ENCODE results near the gene AP3D1.
A peak's percentile ranks its signal among the peaks of the same experiment; 100 is the strongest.

Gene AP3D1

GRCh38 chr19:2081873-2082810, 69.2 kb downstream of the AP3D1 start:
- DNase-seq, result no peak

- DNase-seq, result no peak
Measured at GRCh38 chr19:2080336-2080988, 70.9 kb downstream of the AP3D1 start.

GRCh38 chr19:2079865-2080301, 71.5 kb downstream of the AP3D1 start:
- DNase-seq, result no peak

- DNase-seq, result no peak
Measured at GRCh38 chr19:2079076-2079864, 72.1 kb downstream of the AP3D1 start.

GRCh38 chr19:2077833-2078619, 73.3 kb downstream of the AP3D1 start:
- no peak for DNase-seq

- no peak for DNase-seq
Measured at GRCh38 chr19:2077398-2077797, 74.0 kb downstream of the AP3D1 start.

GRCh38 chr19:2076526-2076944, 74.8 kb downstream of the AP3D1 start:
- DNase-seq, result no peak

GRCh38 chr19:2072757-2073551, 78.4 kb downstream of the AP3D1 start:
- no peak for DNase-seq

- DNase-seq, result no peak
Measured at GRCh38 chr19:2070986-2071673, 80.2 kb downstream of the AP3D1 start.

GRCh38 chr19:2070436-2070827, 80.9 kb downstream of the AP3D1 start:
- no peak for DNase-seq

GRCh38 chr19:2064788-2065524, 86.4 kb downstream of the AP3D1 start:
- DNase-seq, result no peak

GRCh38 chr19:2064395-2064787, 87.0 kb downstream of the AP3D1 start:
- DNase-seq, result no peak

- no peak for DNase-seq
Measured at GRCh38 chr19:2063824-2064223, 87.5 kb downstream of the AP3D1 start.

- no peak for DNase-seq
Measured at GRCh38 chr19:2062770-2063169, 88.6 kb downstream of the AP3D1 start.

GRCh38 chr19:2062389-2062729, 89.0 kb downstream of the AP3D1 start:
- DNase-seq, result no peak

GRCh38 chr19:2061495-2062388, 89.6 kb downstream of the AP3D1 start:
- peak; percentile 98 for DNase-seq

GRCh38 chr19:2060884-2061494, 90.4 kb downstream of the AP3D1 start:
- DNase-seq, result peak; percentile 58

- peak; percentile 74 for DNase-seq
Measured at GRCh38 chr19:2059422-2060201, 91.8 kb downstream of the AP3D1 start.
